BJ (cell line): ENCODE results near the gene HGFAC. TPM values are rescaled to one million over a fixed set of nuclear protein-coding genes. Genes with fewer than 3 reads are reported as not detected.

Experiments used
- CTCF ChIA-PET: fragments of 350-600 bp; formaldehyde crosslinking; extraction: SDS; loops from one replicate; lab custom pipeline; 2021; ENCODE audit warnings: antibody characterized with exemption, inconsistent platforms; lab: Yijun Ruan, JAX
- POLR2A ChIA-PET: fragments of 300-600 bp; sonication (Branson Sonifier 250); formaldehyde crosslinking; extraction: SDS; loops from one replicate; lab custom pipeline; 2021; ENCODE audit warnings: antibody characterized with exemption; lab: Charles Lee
- DNase-seq: peaks from one replicate; pipeline ENCODE4 v3.0.0-alpha.2; 2011; ENCODE audit warnings: low read depth
- H3K27me3 ChIP-seq: 2 replicates; pipeline ENCODE4 v1.6.0; 2011; ENCODE audit warnings: low read length; ENCODE audit not compliant: control insufficient read depth, insufficient read depth
- H3K36me3 ChIP-seq: 2 replicates; pipeline ENCODE4 v1.5.1; 2011; ENCODE audit warnings: low read length; ENCODE audit not compliant: control insufficient read depth, insufficient read depth
- H3K4me3 ChIP-seq: 2 replicates; pipeline ENCODE4 v1.5.1; 2011; ENCODE audit warnings: low read depth, mild to moderate bottlenecking, control low read depth, low read length
- polyA plus RNA-seq: library from polyadenylated mRNA; depleted of rRNA; stranded (reverse); fragments of >200 nt; gene quantifications from 2 replicates; pipeline ENCODE4 v1.2.3, GENCODE V29; 2011
- TF ChIP-seq, protein P1 (sequence below): IDR thresholded peaks from 2 replicates; pipeline ENCODE4 v1.5.1; 2011; ENCODE audit warnings: low read depth, mild to moderate bottlenecking, control low read depth, inconsistent platforms, low read length, moderate library complexity; ENCODE audit not compliant: insufficient read depth

Gene HGFAC
- polyA plus RNA-seq, 1 experiment = not detected

DNA sequence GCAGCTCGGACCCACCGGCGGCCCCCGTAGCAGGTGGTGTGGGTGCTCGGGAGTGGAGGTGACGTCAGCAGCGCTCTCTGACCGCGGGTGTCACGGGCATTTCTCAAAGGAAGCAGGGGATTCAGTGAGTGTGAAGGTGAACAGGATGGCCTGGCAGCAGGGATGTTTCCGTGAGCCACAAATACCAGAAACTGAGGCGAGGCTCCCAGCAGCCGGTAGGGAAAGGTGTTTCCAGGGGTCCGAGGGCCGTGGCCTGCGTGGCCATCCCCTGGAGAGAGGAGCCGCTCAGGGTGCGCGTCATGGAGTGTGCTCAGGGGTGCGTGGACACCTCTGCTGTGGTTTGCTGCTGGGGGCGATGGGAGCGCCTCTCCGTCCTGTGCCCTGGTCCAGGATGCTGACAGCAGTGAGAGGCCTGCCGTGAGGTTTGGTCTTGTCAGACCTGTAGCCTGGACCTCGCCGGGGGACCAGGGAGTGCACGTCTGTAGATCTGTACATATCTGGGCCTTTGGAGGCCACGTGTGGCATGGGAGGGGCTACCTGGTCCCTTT is 10.2 kb upstream of the HGFAC start:
- Histone ChIP-seq H3K4me3 (no peak overlapping the region), H3K36me3 (peaks cover 5% of the 10 kb centered on the region), H3K27me3 (no peaks in the 10 kb centered on the region)
- TF ChIP-seq, protein P1, sequence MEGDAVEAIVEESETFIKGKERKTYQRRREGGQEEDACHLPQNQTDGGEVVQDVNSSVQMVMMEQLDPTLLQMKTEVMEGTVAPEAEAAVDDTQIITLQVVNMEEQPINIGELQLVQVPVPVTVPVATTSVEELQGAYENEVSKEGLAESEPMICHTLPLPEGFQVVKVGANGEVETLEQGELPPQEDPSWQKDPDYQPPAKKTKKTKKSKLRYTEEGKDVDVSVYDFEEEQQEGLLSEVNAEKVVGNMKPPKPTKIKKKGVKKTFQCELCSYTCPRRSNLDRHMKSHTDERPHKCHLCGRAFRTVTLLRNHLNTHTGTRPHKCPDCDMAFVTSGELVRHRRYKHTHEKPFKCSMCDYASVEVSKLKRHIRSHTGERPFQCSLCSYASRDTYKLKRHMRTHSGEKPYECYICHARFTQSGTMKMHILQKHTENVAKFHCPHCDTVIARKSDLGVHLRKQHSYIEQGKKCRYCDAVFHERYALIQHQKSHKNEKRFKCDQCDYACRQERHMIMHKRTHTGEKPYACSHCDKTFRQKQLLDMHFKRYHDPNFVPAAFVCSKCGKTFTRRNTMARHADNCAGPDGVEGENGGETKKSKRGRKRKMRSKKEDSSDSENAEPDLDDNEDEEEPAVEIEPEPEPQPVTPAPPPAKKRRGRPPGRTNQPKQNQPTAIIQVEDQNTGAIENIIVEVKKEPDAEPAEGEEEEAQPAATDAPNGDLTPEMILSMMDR = no peak
- CTCF ChIA-PET = interaction anchor here (0.5 to 1.2 kb wide), 2 partner anchors 12 to 274 kb away, joined by 3 to 5 read pairs; no protein-coding TSS in a partner anchor
- no peak for DNase-seq
- POLR2A ChIA-PET = no interaction called here

DNA sequence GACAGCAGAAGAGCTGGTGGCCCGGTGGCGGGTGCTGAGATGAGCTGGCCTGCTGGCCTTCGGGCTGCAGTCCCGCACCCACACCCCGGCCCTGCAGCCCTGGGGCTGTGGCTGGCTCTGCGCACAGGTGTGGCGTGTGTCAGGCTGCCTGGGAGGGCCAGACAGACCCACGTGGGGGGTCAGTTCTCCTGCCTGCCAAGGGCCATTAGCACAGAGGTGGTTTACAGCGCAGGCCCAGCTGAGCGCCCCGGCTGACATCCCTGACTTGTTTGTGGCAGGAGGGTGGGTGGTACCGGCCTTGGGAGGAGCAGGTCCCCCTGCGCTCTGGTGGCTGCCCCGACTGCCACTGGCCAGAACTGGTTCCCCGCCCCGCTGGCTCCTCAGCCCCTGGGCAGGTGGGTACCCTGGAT is 9.4 kb upstream of the HGFAC start:
- POLR2A ChIA-PET = no interaction called here

DNA sequence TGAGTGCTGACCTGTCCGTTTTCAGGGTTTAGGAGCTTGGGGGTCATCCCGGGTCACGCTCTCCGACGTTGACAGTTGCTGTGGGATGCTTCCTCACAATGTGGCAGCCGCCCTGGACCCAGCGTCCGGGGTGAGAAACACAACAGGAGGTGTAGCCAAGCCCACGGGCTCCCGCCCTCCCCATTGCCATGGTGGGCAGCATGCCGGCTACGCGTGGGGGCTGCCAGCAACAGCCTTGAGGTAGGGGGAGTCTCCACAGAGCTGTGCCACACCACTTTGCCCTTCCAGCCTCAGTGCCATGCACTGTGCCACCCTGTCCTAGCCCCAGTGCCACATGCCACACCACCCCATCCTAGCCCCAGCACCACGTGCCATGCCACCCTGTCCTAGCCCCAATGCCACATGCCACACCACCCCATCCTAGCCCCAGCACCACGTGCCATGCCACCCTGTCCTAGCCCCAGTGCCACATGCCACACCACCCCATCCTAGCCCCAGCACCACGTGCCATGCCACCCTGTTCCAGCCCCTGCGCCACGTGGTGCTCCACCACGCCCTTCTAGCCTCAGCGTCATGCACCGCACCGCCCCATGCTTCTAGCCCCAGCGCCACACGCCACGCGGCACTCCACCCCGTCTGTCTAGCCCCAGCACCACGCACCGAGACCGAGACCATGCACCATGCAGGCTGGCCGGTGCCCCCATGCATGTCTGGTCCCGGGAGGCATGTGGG is 8.5 kb upstream of the HGFAC start:
- Histone ChIP-seq H3K27me3 (no peaks in the 10 kb centered on the region), H3K36me3 (peaks cover 5% of the 10 kb centered on the region; the same call in 1 of the 2 replicates), H3K4me3 (no peak overlapping the region)
- TF ChIP-seq, protein P1 = no peak
- ChIA-PET CTCF (interaction anchor here (2.1 kb wide), 1 partner anchor 10 kb away, joined by 7 read pairs; no protein-coding TSS in a partner anchor), POLR2A (no interaction called here)
- DNase-seq = no peak

More for the DNA sequence above, 9.4 kb upstream of the HGFAC start:
- DNase-seq = no peak
- Histone ChIP-seq H3K27me3 (no peaks in the 10 kb centered on the region), H3K4me3 (no peak overlapping the region), H3K36me3 (peaks cover 5% of the 10 kb centered on the region; the same call in 1 of the 2 replicates)
- TF ChIP-seq, protein P1 = no peak
- CTCF ChIA-PET = interaction anchor here (0.5 to 1.2 kb wide), 2 partner anchors 11 to 275 kb away, joined by 3 to 5 read pairs; no protein-coding TSS in a partner anchor

DNA sequence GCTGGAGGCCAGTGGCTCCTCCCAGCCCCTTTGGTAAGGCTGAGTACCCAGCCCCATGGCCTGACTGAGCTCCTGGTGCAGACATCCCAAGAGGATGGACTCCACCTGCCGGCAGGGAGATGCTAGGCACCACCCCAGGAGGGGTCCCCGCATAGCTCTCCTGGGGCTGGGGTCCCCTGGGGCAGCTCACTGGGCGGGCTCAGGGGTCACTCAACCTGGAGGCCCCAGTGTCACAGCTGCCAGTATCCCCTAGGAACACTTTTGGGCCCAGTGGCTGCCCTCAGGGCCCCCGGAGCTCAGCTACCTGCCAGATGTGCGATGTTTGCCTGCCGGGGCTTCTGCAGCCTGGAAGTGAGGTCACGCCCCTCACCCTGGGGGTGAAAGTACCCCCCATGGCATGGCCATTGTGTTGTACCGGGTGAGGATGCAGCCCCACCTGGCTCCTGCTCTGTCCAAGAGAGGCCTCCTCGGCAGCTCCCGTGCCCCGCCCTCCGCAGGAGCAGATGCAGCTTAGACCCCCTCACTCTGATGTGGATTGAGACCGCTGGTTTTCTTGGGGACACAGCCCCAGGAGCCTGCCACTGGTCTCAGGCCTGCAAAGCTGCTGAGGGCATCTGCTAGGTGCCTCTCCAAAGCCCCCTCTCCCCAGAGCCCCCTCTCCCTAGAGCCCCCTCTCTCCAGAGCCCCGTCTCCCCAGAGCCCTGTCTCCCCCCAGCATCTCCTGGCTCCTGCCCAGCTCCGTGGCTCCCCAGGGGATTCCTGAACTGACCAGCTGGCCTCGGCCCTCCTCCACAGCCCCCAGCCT is 6.7 kb upstream of the HGFAC start:
- POLR2A ChIA-PET = no interaction called here
- CTCF ChIA-PET = interaction anchor here (0.7 to 11.9 kb wide), 7 partner anchors 8 to 90 kb away, joined by 3 to 154 read pairs (median 3); no protein-coding TSS in a partner anchor
- DNase-seq = no peak
- TF ChIP-seq, protein P1 = no peak
- Histone ChIP-seq H3K4me3 (no peak overlapping the region), H3K36me3 (peaks cover 3% of the 10 kb centered on the region; the same call in 1 of the 2 replicates), H3K27me3 (no peaks in the 10 kb centered on the region)

DNA sequence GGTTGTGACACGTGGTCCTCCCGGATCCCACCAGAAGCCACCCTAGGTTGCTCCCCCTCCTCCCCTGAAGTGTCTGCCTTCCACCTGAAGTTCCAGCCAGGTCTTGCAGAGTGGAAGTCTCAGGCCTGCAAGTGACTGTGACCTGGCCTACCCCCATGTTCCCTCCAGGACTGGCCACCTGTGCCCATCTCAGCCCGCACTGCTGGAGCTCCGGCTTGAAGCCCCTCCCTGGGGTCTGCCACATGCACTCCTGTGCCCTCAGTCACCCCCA is 6.1 kb upstream of the HGFAC start:
- DNase-seq = no peak
- no peaks in the 10 kb centered on the region for H3K27me3 ChIP-seq
- CTCF ChIA-PET = interaction anchor here (0.7 to 11.9 kb wide), 4 partner anchors 8 to 90 kb away, joined by 3 to 154 read pairs (median 4); no protein-coding TSS in a partner anchor
- peaks cover 3% of the 10 kb centered on the region; the same call in 1 of the 2 replicates for H3K36me3 ChIP-seq
- H3K4me3 ChIP-seq = no peak overlapping the region
- POLR2A ChIA-PET = no interaction called here
- TF ChIP-seq, protein P1 = no peak
